Smooth muscle cell (in vitro differentiated cells): ENCODE data around the gene NR3C1. TPM values are rescaled to one million over a fixed set of nuclear protein-coding genes. Genes with fewer than 3 reads are reported as not detected.

ENCODE experiments used
- DNase-seq: peaks from one replicate; lab custom pipeline; 2025; ENCODE audit not compliant: unreplicated experiment; lab: John Stamatoyannopoulos, UW
- H2AFZ ChIP-seq: fragments of 200-600 bp; sonication (generic); 2 replicates; pipeline ENCODE4 v1.6.0; 2016; ENCODE audit warnings: antibody characterized with exemption, low read depth, mild to moderate bottlenecking
- H3F3A ChIP-seq: fragments of 200-600 bp; sonication (generic); 2 replicates; pipeline ENCODE4 v1.6.0; 2017; ENCODE audit warnings: antibody characterized with exemption, low read depth
- H3K27ac ChIP-seq: fragments of 200-600 bp; sonication (generic); 2 replicates; pipeline ENCODE4 v1.5.1; 2016; ENCODE audit warnings: low read depth, mild to moderate bottlenecking
- H3K27me3 ChIP-seq: fragments of 200-600 bp; sonication (generic); 2 replicates; pipeline ENCODE4 v1.6.1; 2016; ENCODE audit warnings: low read depth, mild to moderate bottlenecking
- H3K36me3 ChIP-seq: fragments of 200-600 bp; sonication (generic); 2 replicates; pipeline ENCODE4 v1.5.1; 2016; ENCODE audit warnings: low read depth
- H3K4me1 ChIP-seq: fragments of 200-600 bp; sonication (generic); 2 replicates; pipeline ENCODE4 v1.5.1; 2016; ENCODE audit warnings: low read depth
- H3K4me2 ChIP-seq: fragments of 200-600 bp; sonication (generic); 2 replicates; pipeline ENCODE4 v1.6.0; 2016; ENCODE audit warnings: mild to moderate bottlenecking
- H3K4me3 ChIP-seq: fragments of 200-600 bp; sonication (generic); 2 replicates; pipeline ENCODE4 v1.5.1; 2016; ENCODE audit warnings: mild to moderate bottlenecking
- H3K79me2 ChIP-seq: fragments of 200-600 bp; sonication (generic); 2 replicates; pipeline ENCODE4 v1.6.0; 2016; ENCODE audit warnings: low read depth, mild to moderate bottlenecking
- H3K9ac ChIP-seq: fragments of 200-600 bp; sonication (generic); 2 replicates; pipeline ENCODE4 v1.6.0; 2016; ENCODE audit warnings: low read depth
- H3K9me3 ChIP-seq: fragments of 200-600 bp; sonication (generic); replicated peaks from 2 replicates; pipeline ENCODE4 v1.5.1; 2016; ENCODE audit warnings: low read depth
- H4K20me1 ChIP-seq: fragments of 200-600 bp; sonication (generic); 2 replicates; pipeline ENCODE4 v1.6.0; 2016; ENCODE audit warnings: low read depth
- CTCF ChIP-seq: fragments of 200-600 bp; sonication (generic); IDR thresholded peaks from 2 replicates; pipeline ENCODE4 v1.5.1; 2017; ENCODE audit warnings: borderline replicate concordance, mild to moderate bottlenecking, antibody characterized with exemption; ENCODE audit not compliant: insufficient read depth, poor library complexity, severe bottlenecking
- WGBS: methylation state at CpG from one replicate; pipeline ENCODE4 v1.1.7; 2016; ENCODE audit warnings: low lambda C conversion rate; 5-methylcytosine and 5-hydroxymethylcytosine counted together
- polyA plus RNA-seq: library from polyadenylated mRNA; unstranded; fragments of >200 nt; fragmentation: Nextera tagmentation; extraction: Ambion mirVana; gene quantifications from 2 replicates; pipeline ENCODE4 v1.2.1, GENCODE V29; 2016
- total RNA-seq: library from RNA; depleted of rRNA; stranded (reverse); fragments of >200 nt; gene quantifications from 2 replicates; pipeline ENCODE4 v1.2.3, GENCODE V29; 2014

NR3C1 gene
- total and polyA plus RNA-seq, 2 experiments from 2014 or later: 76.5 to 101 TPM

- H3K27ac ChIP-seq: peak overlapping the region; percentile 97
- no peaks in the 10 kb centered on the region for H3K36me3 ChIP-seq
- H3K4me1 ChIP-seq: peaks cover 13% of the 10 kb centered on the region
- H3K4me2 ChIP-seq: peak overlapping the region; percentile 74
- no peak for TF ChIP-seq CTCF
- H4K20me1 ChIP-seq: no peaks in the 10 kb centered on the region
- H3K9me3 ChIP-seq: no peaks in the 10 kb centered on the region
- 84% methylated on average over 6 of the region's 6 CpGs for WGBS
- H3K9ac ChIP-seq: peak overlapping the region; percentile 65
- H3K4me3 ChIP-seq: no peak overlapping the region
- DNase-seq: no peak
- peaks cover 14% of the 10 kb centered on the region for H3F3A ChIP-seq
- no peaks in the 10 kb centered on the region for H3K27me3 ChIP-seq
- H2AFZ ChIP-seq: no peak overlapping the region
- H3K79me2 ChIP-seq: no peaks in the 10 kb centered on the region
These were observed 160.4 kb downstream of the NR3C1 start for GRCh38 chr5:143243103-143243502.

DNA sequence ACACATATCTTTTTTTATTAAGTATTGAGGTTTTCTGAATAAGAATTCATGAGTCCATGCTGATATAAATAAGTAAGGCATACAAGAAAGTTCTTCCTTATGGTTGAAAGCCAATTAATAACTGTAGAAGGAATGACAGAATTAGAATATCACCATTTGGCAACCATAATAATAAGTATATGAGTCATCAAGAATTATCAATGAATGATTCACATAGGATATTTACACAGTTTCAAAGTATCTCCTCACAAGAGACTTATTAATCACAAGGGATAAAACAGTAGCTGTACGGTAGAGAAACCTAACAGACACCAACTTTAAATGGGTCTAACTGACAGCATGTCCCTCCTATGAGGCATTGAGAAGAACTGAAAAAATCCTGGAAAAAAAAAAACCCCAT is 161.6 kb downstream of the NR3C1 start:
- no peak overlapping the region for H2AFZ ChIP-seq
- peak overlapping the region; percentile 74 for H3K4me2 ChIP-seq
- DNase-seq: no peak
- H3K9me3 ChIP-seq: no peaks in the 10 kb centered on the region
- H3K27ac ChIP-seq: peak overlapping the region; percentile 97
- TF ChIP-seq CTCF: no peak
- 17% methylated on average over 1 of the region's 1 CpG for WGBS
- peaks cover 14% of the 10 kb centered on the region for H3F3A ChIP-seq
- no peak overlapping the region for H3K9ac ChIP-seq
- H3K4me3 ChIP-seq: no peak overlapping the region
- no peaks in the 10 kb centered on the region for H3K79me2 ChIP-seq
- no peaks in the 10 kb centered on the region for H4K20me1 ChIP-seq
- H3K27me3 ChIP-seq: no peaks in the 10 kb centered on the region
- peaks cover 13% of the 10 kb centered on the region for H3K4me1 ChIP-seq
- H3K36me3 ChIP-seq: no peaks in the 10 kb centered on the region

DNA sequence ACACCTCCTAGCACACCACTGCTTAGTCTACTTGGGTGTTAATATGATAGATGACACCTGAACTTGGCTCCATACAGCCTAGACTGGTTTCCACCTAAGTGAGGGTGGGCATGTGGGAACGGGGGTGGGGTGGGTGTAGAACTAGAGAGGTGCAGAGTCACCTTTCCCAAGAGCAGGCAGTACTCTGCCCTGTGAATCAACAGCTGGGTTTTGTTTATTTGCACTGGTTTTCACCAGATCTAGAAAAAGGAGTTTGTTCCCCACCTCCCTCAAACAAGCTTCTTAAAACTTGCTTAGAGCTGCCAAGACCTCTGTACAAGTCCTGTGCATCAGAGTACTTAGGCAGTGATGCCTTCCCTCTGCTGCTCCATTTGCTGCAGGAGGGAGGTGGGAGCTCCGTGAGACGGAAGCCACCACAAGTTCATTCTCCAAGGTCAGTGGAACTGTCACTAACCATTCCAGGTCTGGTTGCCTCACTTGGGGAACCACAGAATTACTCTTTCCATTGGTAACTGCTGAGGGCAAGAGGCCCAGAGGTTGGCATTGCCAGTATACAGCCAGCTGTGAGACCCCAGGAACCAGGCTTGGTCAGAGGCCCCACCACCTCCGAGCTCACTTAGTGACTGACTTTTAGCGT is 163.5 kb downstream of the NR3C1 start:
- Histone ChIP-seq H3K27ac (no peak overlapping the region), H3K4me2 (no peak overlapping the region)

More for the DNA sequence above, 163.5 kb downstream of the NR3C1 start:
- H2AFZ ChIP-seq: no peak overlapping the region
- peaks cover 13% of the 10 kb centered on the region for H3K4me1 ChIP-seq
- no peaks in the 10 kb centered on the region for H3K79me2 ChIP-seq
- H3K9ac ChIP-seq: no peak overlapping the region
- H4K20me1 ChIP-seq: no peaks in the 10 kb centered on the region
- H3F3A ChIP-seq: peaks cover 4% of the 10 kb centered on the region
- no peaks in the 10 kb centered on the region for H3K36me3 ChIP-seq
- no peaks in the 10 kb centered on the region for H3K9me3 ChIP-seq
- TF ChIP-seq CTCF: no peak
- no peak overlapping the region for H3K4me3 ChIP-seq
- H3K27me3 ChIP-seq: no peaks in the 10 kb centered on the region
- no peak for DNase-seq
- WGBS: 92% methylated on average over 5 of the region's 5 CpGs
